IMR-90 (cell line): ENCODE results near the gene ZNF385B. TPM values are rescaled to one million over a fixed set of nuclear protein-coding genes. Genes with fewer than 3 reads are reported as not detected.

Experiments used
- ATAC-seq: fragments of 200-7000 bp; cut with Tn5 transposase; 2 replicates; pipeline ENCODE4 v1.9.1; 2020; ENCODE audit warnings: low read depth, mild to moderate bottlenecking, moderate library complexity
- BruUV-seq: library from RNA; stranded (reverse); fragments of 400-500 nt; replicated peaks from 2 replicates; lab custom pipeline; 2021; lab: Mats Ljungman, UMichigan
- CTCF ChIA-PET: fragments of 300-600 bp; formaldehyde crosslinking; extraction: SDS; loops from one replicate; lab custom pipeline; 2021; ENCODE audit warnings: antibody characterized with exemption; lab: Yijun Ruan, JAX
- POLR2A ChIA-PET: fragments of 300-600 bp; sonication (Branson Sonifier 250); formaldehyde crosslinking; loops from one replicate; lab custom pipeline; 2022; ENCODE audit warnings: antibody characterized with exemption; ENCODE audit not compliant: unreplicated experiment; lab: Charles Lee
- DNase-seq: peaks from one replicate; pipeline ENCODE4 v3.0.0; 2013
- H2AFZ ChIP-seq: replicated peaks from 2 replicates; pipeline ENCODE3; 2013; ENCODE audit warnings: low read length, mild to moderate bottlenecking; ENCODE audit not compliant: poor library complexity
- H2AK5ac ChIP-seq: 2 replicates; pipeline ENCODE4 v1.6.1; 2013; ENCODE audit warnings: low read depth, low read length, inconsistent platforms
- H2AK9ac ChIP-seq: replicated peaks from 2 replicates; pipeline ENCODE3; 2013; ENCODE audit warnings: mild to moderate bottlenecking, low read depth, low read length, moderate library complexity; ENCODE audit not compliant: poor library complexity
- H2BK120ac ChIP-seq: 2 replicates; pipeline ENCODE4 v1.6.1; 2013; ENCODE audit warnings: low read depth, low read length, inconsistent platforms
- H2BK15ac ChIP-seq: 3 replicates; pipeline ENCODE4 v1.6.1; 2013; ENCODE audit warnings: low read depth, low read length, inconsistent platforms
- H2BK20ac ChIP-seq: 2 replicates; pipeline ENCODE4 v1.6.1; 2013; ENCODE audit warnings: low read depth, mild to moderate bottlenecking, inconsistent platforms, low read length, moderate library complexity
- H2BK5ac ChIP-seq: 2 replicates; pipeline ENCODE4 v1.6.1; 2013; ENCODE audit warnings: mild to moderate bottlenecking, low read depth, low read length, inconsistent platforms; ENCODE audit not compliant: poor library complexity, severe bottlenecking
- H3K14ac ChIP-seq: replicated peaks from 2 replicates; pipeline ENCODE4 v1.6.1; 2013; ENCODE audit warnings: low read depth, low read length, inconsistent platforms
- H3K18ac ChIP-seq: 2 replicates; pipeline ENCODE4 v1.6.1; 2013; ENCODE audit warnings: low read depth, low read length, control low read depth
- H3K23ac ChIP-seq: 2 replicates; pipeline ENCODE4 v1.6.1; 2013; ENCODE audit warnings: low read depth, low read length, inconsistent platforms
- H3K27ac ChIP-seq: 2 replicates; pipeline ENCODE4 v1.5.1; 2013; ENCODE audit warnings: mild to moderate bottlenecking, control low read depth, low read length; ENCODE audit not compliant: insufficient read depth
- H3K27me3 ChIP-seq: 2 replicates; pipeline ENCODE4 v1.6.1; 2013; ENCODE audit warnings: low read length; ENCODE audit not compliant: control insufficient read depth, insufficient read depth
- H3K36me3 ChIP-seq: 2 replicates; pipeline ENCODE4 v1.6.1; 2013; ENCODE audit warnings: low read length, mixed read lengths; ENCODE audit not compliant: control insufficient read depth, insufficient read depth
- H3K4ac ChIP-seq: 2 replicates; pipeline ENCODE4 v1.6.1; 2013; ENCODE audit warnings: low read depth, low read length, inconsistent platforms
- H3K4me1 ChIP-seq: 2 replicates; pipeline ENCODE4 v1.6.1; 2013; ENCODE audit warnings: low read length, mixed read lengths; ENCODE audit not compliant: control insufficient read depth, insufficient read depth
- H3K4me2 ChIP-seq: 2 replicates; pipeline ENCODE4 v1.6.1; 2013; ENCODE audit warnings: low read depth, mild to moderate bottlenecking, control low read depth, low read length, moderate library complexity
- H3K4me3 ChIP-seq: 2 replicates; pipeline ENCODE4 v1.5.1; 2013; ENCODE audit warnings: low read depth, mild to moderate bottlenecking, control low read depth, low read length, moderate library complexity; ENCODE audit not compliant: insufficient read depth
- H3K56ac ChIP-seq: 2 replicates; pipeline ENCODE4 v1.6.1; 2013; ENCODE audit warnings: low read length, inconsistent platforms; ENCODE audit not compliant: insufficient read depth; ENCODE audit errors: extremely low read depth
- H3K79me1 ChIP-seq, 2 experiments: 2 replicates each; pipeline ENCODE4 v1.6.1; 2013; ENCODE audit warnings: low read length in 2 of 2, inconsistent platforms in 1 of 2, low read depth in 1 of 2
- H3K9ac ChIP-seq: 2 replicates; pipeline ENCODE4 v1.6.1; 2013; ENCODE audit warnings: low read depth, low read length, control low read depth
- H3K9me1 ChIP-seq: 2 replicates; pipeline ENCODE4 v1.6.1; 2013; ENCODE audit warnings: low read length, inconsistent platforms; ENCODE audit not compliant: insufficient read depth
- H3K9me3 ChIP-seq: 2 replicates; pipeline ENCODE4 v1.6.1; 2013; ENCODE audit warnings: low read length; ENCODE audit not compliant: control insufficient read depth, insufficient read depth
- H4K20me1 ChIP-seq: 2 replicates; pipeline ENCODE4 v1.6.1; 2013; ENCODE audit warnings: low read length, inconsistent platforms; ENCODE audit not compliant: insufficient read depth
- H4K5ac ChIP-seq: 2 replicates; pipeline ENCODE4 v1.6.1; 2013; ENCODE audit warnings: mild to moderate bottlenecking, low read depth, low read length, control low read depth
- H4K8ac ChIP-seq, 2 experiments: 2 replicates each; pipeline ENCODE4 v1.6.1; 2013; ENCODE audit warnings: low read depth in 2 of 2, low read length in 2 of 2, control low read depth in 1 of 2, inconsistent platforms in 1 of 2
- H4K91ac ChIP-seq: 2 replicates; pipeline ENCODE4 v1.6.1; 2013; ENCODE audit warnings: low read depth, low read length, inconsistent platforms; ENCODE audit not compliant: insufficient read depth
- CEBPB ChIP-seq: IDR thresholded peaks from 2 replicates; pipeline ENCODE4 v1.6.1; 2012; ENCODE audit warnings: low read depth, low read length, improper control_type of control experiment
- CHD1 ChIP-seq: IDR thresholded peaks from 2 replicates; pipeline ENCODE4 v1.6.1; 2012; ENCODE audit warnings: low read depth, low read length, improper control_type of control experiment
- MAFK ChIP-seq: IDR thresholded peaks from 2 replicates; pipeline ENCODE4 v1.6.1; 2012; ENCODE audit warnings: low read depth, low read length, improper control_type of control experiment
- MXI1 ChIP-seq: IDR thresholded peaks from 2 replicates; pipeline ENCODE4 v1.6.1; 2012; ENCODE audit warnings: low read depth, mild to moderate bottlenecking, low read length, moderate library complexity, borderline replicate concordance
- POLR2A ChIP-seq: IDR thresholded peaks from 2 replicates; pipeline ENCODE4 v1.6.1; 2012; ENCODE audit warnings: mild to moderate bottlenecking, low read depth, low read length
- RAD21 ChIP-seq: IDR thresholded peaks from 2 replicates; pipeline ENCODE4 v1.6.1; 2012; ENCODE audit warnings: low read length, improper control_type of control experiment
- USF2 ChIP-seq: fragments of 150-350 bp; IDR thresholded peaks from 2 replicates; pipeline ENCODE4 v1.6.1; 2017; ENCODE audit warnings: mild to moderate bottlenecking, antibody characterized with exemption, low read length, low read depth
- WGBS, 2 experiments: methylation state at CpG; one replicate each; pipeline versions ENCODE4 v1.1.5 to v1.1.7; 2013; ENCODE audit warnings: missing lambda C conversion rate in 2 of 2; ENCODE audit not compliant: insufficient read length in 1 of 2; ENCODE audit errors: extremely low coverage in 2 of 2; 5-methylcytosine and 5-hydroxymethylcytosine counted together
- dilution Hi-C: fragments of 300-500 bp; cut with HindIII; formaldehyde crosslinking; loops from one replicate; pipeline ENCODE4 v1.14.3; 2018; ENCODE audit warnings: low sequenced_read_pairs; ENCODE audit not compliant: unreplicated experiment
- in situ Hi-C: fragments of 300-500 bp; cut with MboI; formaldehyde crosslinking; loops from 3 replicates; pipeline ENCODE4 v1.14.3; 2019; ENCODE audit warnings: low sequenced_read_pairs, inconsistent platforms, mixed read lengths
- intact Hi-C: fragments of 100-400 bp; cut with micrococcal nuclease; formaldehyde crosslinking; loops from 2 replicates; pipeline ENCODE4 v1.10.0; 2022
- polyA plus RNA-seq, 3 experiments: library from polyadenylated mRNA; depleted of rRNA; stranded (reverse); fragments of >200 nt; gene quantifications; 2 replicates each; pipeline ENCODE4 v1.2.3, GENCODE V29; 2012; ENCODE audit warnings: low replicate concordance in 1 of 3
- total RNA-seq: library from RNA; depleted of rRNA; stranded (reverse); fragments of >200 nt; gene quantifications from 2 replicates; pipeline ENCODE4 v1.2.3, GENCODE V29; 2012

ZNF385B gene
- total and polyA plus RNA-seq, 2 of the 4 experiments (the other 2 are of a cell fraction), result not detected

DNA sequence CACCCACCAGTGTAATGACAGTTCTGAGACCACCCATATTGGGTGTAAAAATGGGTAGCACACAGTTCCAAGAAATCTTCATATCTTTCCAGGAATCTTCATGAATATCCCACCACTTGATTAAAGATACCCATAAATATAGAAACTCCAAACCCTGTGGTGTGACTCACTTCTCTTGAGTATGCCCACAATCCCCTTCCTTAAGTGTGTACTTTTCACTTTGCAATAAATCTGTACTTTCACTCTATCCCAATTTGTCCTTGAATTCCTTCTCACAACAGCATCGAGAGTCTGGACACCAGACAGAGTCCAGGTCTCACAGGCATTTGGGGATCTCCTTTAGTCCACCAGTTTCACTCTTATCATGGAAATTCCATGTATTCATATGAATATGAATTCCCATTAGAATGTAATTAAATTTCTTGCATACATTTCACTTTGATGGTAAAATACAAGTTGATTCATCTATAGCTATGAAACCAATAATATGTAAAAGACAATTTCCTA lies 309.8 kb downstream of the ZNF385B start:
- Histone ChIP-seq H3K9me3 (no peaks in the 10 kb centered on the region), H3K23ac (no peak overlapping the region), H3K27ac (no peak overlapping the region), H3K36me3 (no peaks in the 10 kb centered on the region), H4K5ac (no peak overlapping the region), H4K8ac (no peak overlapping the region), H2BK120ac (no peak overlapping the region), H3K79me1 (no peaks in the 10 kb centered on the region), H3K27me3 (no peaks in the 10 kb centered on the region), H3K4me1 (no peaks in the 10 kb centered on the region), H4K20me1 (no peaks in the 10 kb centered on the region), H3K4ac (no peak overlapping the region), H2BK5ac (no peak overlapping the region), H3K9me1 (no peaks in the 10 kb centered on the region), H2AFZ (no peak overlapping the region), H3K14ac (no peak overlapping the region), H3K4me3 (no peak overlapping the region), H3K4me2 (no peak overlapping the region), H2BK15ac (no peak overlapping the region), H2AK9ac (no peak overlapping the region), H2AK5ac (no peak overlapping the region), H3K56ac (no peak overlapping the region), H4K91ac (no peak overlapping the region), H3K9ac (no peak overlapping the region), H2BK20ac (no peak overlapping the region), H3K18ac (no peak overlapping the region)
- ChIA-PET POLR2A (no interaction called here), CTCF (no interaction called here)
- dilution Hi-C loops (no loop called here), in situ Hi-C loops (no loop called here), intact Hi-C loops (no loop called here)
- DNase-seq (no peak), ATAC-seq (no peak)
- no TSS peak for BruUV-seq
- TF ChIP-seq MXI1 (no peak), CEBPB (no peak), USF2 (no peak), POLR2A (no peak), MAFK (no peak), CHD1 (no peak), RAD21 (no peak)
- WGBS, 2 experiments, result no CpG with 5 or more reads among the region's 1 CpG
